K562 (cell line): ENCODE measurements around the gene HDHD3. TPM values are rescaled to one million over a fixed set of nuclear protein-coding genes. Genes with fewer than 3 reads are reported as not detected.

Experiments
- ATF1 ChIP-seq, 2 experiments: fragments of 450-650 bp in 1 of 2; IDR thresholded peaks; 2 replicates each; pipeline ENCODE4 v1.6.1; 2016; ENCODE audit warnings: missing compliant biosample characterization in 1 of 2, missing genetic modification characterization in 1 of 2
- BRCA1 ChIP-seq, 2 experiments: fragments of 450-650 bp in 1 of 2; sonication (generic) in 1 of 2; formaldehyde crosslinking in 1 of 2; IDR thresholded peaks; 2 replicates each; pipeline versions ENCODE4 v1.5.0 to v1.6.1; 2017 to 2020; ENCODE audit warnings: mild to moderate bottlenecking in 1 of 2, missing genetic modification reagents in 1 of 2
- CREB5 ChIP-seq: fragments of 250-450 bp; sonication (Bioruptor Pico); IDR thresholded peaks from 2 replicates; pipeline ENCODE4 v1.5.0; 2020; ENCODE audit warnings: mild to moderate bottlenecking
- FOXM1 ChIP-seq, 2 experiments: fragments of 450-650 bp in 1 of 2; sonication (generic) in 1 of 2; formaldehyde crosslinking in 1 of 2; IDR thresholded peaks; 2 replicates each; pipeline versions ENCODE4 v1.6.1 to v1.9.0; 2017 to 2022; ENCODE audit warnings: low read depth in 2 of 2, mild to moderate bottlenecking in 2 of 2, missing genetic modification reagents in 1 of 2, moderate library complexity in 1 of 2
- HEY1 ChIP-seq: fragments of 250-450 bp; sonication (Bioruptor Pico); IDR thresholded peaks from 2 replicates; pipeline ENCODE4 v1.5.0; 2020; ENCODE audit warnings: mild to moderate bottlenecking, moderate library complexity, borderline replicate concordance
- MTA2 ChIP-seq: fragments of 450-650 bp; IDR thresholded peaks from 2 replicates; pipeline ENCODE4 v1.6.1; 2016; ENCODE audit warnings: low read depth
- NR2C1 ChIP-seq, 2 experiments: fragments of 450-650 bp; IDR thresholded peaks; 2 replicates each; pipeline ENCODE4 v1.6.1; 2017; ENCODE audit warnings: mild to moderate bottlenecking in 2 of 2, antibody characterized with exemption in 1 of 2, inconsistent platforms in 1 of 2, missing compliant biosample characterization in 1 of 2, missing genetic modification characterization in 1 of 2
- POLR2H ChIP-seq: IDR thresholded peaks from 2 replicates; pipeline ENCODE4 v1.6.1; 2016; ENCODE audit warnings: missing genetic modification characterization, low read depth, mild to moderate bottlenecking, control low read depth, missing compliant biosample characterization, moderate library complexity
- RFX7 ChIP-seq: fragments of 250-450 bp; sonication (Bioruptor Pico); IDR thresholded peaks from 2 replicates; pipeline ENCODE4 v1.5.1; 2021; ENCODE audit warnings: mild to moderate bottlenecking
- SAFB2 ChIP-seq: fragments of 200-400 bp; formaldehyde crosslinking; IDR thresholded peaks from 2 replicates; pipeline ENCODE4 v1.6.1; 2018; ENCODE audit warnings: borderline replicate concordance, low read length, low read depth, moderate library complexity; ENCODE audit not compliant: severe bottlenecking
- SRSF1 ChIP-seq: fragments of 200-400 bp; formaldehyde crosslinking; IDR thresholded peaks from 2 replicates; pipeline ENCODE4 v1.6.1; 2017; ENCODE audit warnings: mild to moderate bottlenecking, low read depth, low read length, moderate library complexity
- TOE1 ChIP-seq, 2 experiments: fragments of 450-650 bp in 1 of 2; sonication (generic) in 1 of 2; formaldehyde crosslinking in 1 of 2; IDR thresholded peaks; 2 replicates each; pipeline versions ENCODE4 v1.7.1 to v1.8.0; 2016 to 2022; ENCODE audit warnings: borderline replicate concordance in 2 of 2, mild to moderate bottlenecking in 2 of 2, antibody characterized with exemption in 1 of 2, inconsistent platforms in 1 of 2, low read depth in 1 of 2, missing genetic modification reagents in 1 of 2, moderate library complexity in 1 of 2
- TSHZ1 ChIP-seq: fragments of 250-450 bp; sonication (Bioruptor Pico); IDR thresholded peaks from 2 replicates; pipeline ENCODE4 v1.4.0; 2020; ENCODE audit warnings: mild to moderate bottlenecking, moderate library complexity
- ZFP30 ChIP-seq: fragments of 250-450 bp; sonication (Bioruptor Pico); IDR thresholded peaks from 2 replicates; pipeline ENCODE4 v1.8.0; 2022; ENCODE audit warnings: moderate library complexity, mild to moderate bottlenecking, inconsistent platforms, borderline replicate concordance
- ZNF197 ChIP-seq: fragments of 200-800 bp; sonication (Bioruptor generic); IDR thresholded peaks from 2 replicates; pipeline ENCODE4 v1.6.1; 2016; ENCODE audit warnings: low read depth, missing genetic modification characterization, missing compliant biosample characterization
- ZNF280A ChIP-seq: fragments of 450-650 bp; IDR thresholded peaks from 2 replicates; pipeline ENCODE4 v1.6.1; 2018; ENCODE audit warnings: mild to moderate bottlenecking, low read depth; ENCODE audit not compliant: partially characterized antibody
- ZNF354B ChIP-seq: fragments of 250-450 bp; sonication (Bioruptor Pico); IDR thresholded peaks from 2 replicates; pipeline ENCODE4 v1.4.0; 2020
- ZNF655 ChIP-seq: fragments of 250-450 bp; sonication (Bioruptor Pico); IDR thresholded peaks from 2 replicates; pipeline ENCODE4 v1.5.0; 2021
- ZNF79 ChIP-seq: fragments of 250-450 bp; sonication (Bioruptor Pico); IDR thresholded peaks from 2 replicates; pipeline ENCODE4 v1.4.0; 2020; ENCODE audit warnings: low read depth, mild to moderate bottlenecking, moderate library complexity
- polyA plus RNA-seq, 8 experiments: library from polyadenylated mRNA; depleted of rRNA in 4 of 8; stranded (reverse) in 5 of 8; unstranded in 3 of 8; fragments of >200 nt; fragmentation: Nextera tagmentation in 2 of 8; fragmentation: Illumina TruSeq in 1 of 8; extraction: Ambion mirVana in 2 of 8; extraction: Trizol in 1 of 8; gene quantifications; 2 replicates each; pipeline versions ENCODE4 v1.2.1 to v1.2.3, GENCODE V29; 2011 to 2014; ENCODE audit warnings: inconsistent platforms in 1 of 8, missing spikeins in 1 of 8
- total RNA-seq, 7 experiments: library from RNA; depleted of rRNA in 6 of 7; stranded (reverse); fragments of >200 nt in 6 of 7; fragmentation: Illumina TruSeq in 2 of 7; extraction: Trizol in 2 of 7; gene quantifications; 2 replicates each; pipeline versions ENCODE4 v1.2.1 to v1.2.3, GENCODE V29; 2011 to 2021; ENCODE audit warnings: low replicate concordance in 1 of 7

Gene HDHD3
- total and polyA plus RNA-seq, 9 of the 15 experiments (the other 6 are each of a cell fraction or from before 2014, with no cell fraction given): 1.1 to 19.1 (median 10.9) TPM

- TF ChIP-seq TSHZ1: peak; percentile 92
- TF ChIP-seq FOXM1 (IDR thresholded peaks at IDR 0.05; ENCODE audit: low read depth): no peak
- no peak for TF ChIP-seq FOXM1 (CRISPR knock-in tag; IDR thresholded peaks at IDR 0.05; ENCODE audit: low read depth)
- no peak for TF ChIP-seq POLR2H
- TF ChIP-seq ZNF79: peak; percentile 86
- TF ChIP-seq RFX7 (CRISPR knock-in tag): peak; percentile 90; the same call in 1 of the 2 replicates
- no peak for TF ChIP-seq ZNF280A
- no peak for TF ChIP-seq NR2C1 (IDR thresholded peaks at IDR 0.05)
- TF ChIP-seq NR2C1 (tag; IDR thresholded peaks at IDR 0.05): peak; percentile 88
- no peak for TF ChIP-seq TOE1 (IDR thresholded peaks at IDR 0.05; ENCODE audit: borderline replicate concordance)
- no peak for TF ChIP-seq TOE1 (CRISPR knock-in tag; IDR thresholded peaks at IDR 0.05; ENCODE audit: borderline replicate concordance, low read depth)
- peak; percentile 88 for TF ChIP-seq ZNF197 (CRISPR knock-in tag)
- no peak for TF ChIP-seq ZNF655 (CRISPR knock-in tag)
- no peak for TF ChIP-seq ATF1 (CRISPR knock-in tag; IDR thresholded peaks at IDR 0.05)
- TF ChIP-seq ATF1 (tag; IDR thresholded peaks at IDR 0.05): peak; percentile 23; the same call in 1 of the 2 replicates
- no peak for TF ChIP-seq HEY1
- TF ChIP-seq BRCA1 (IDR thresholded peaks at IDR 0.05): no peak
- TF ChIP-seq BRCA1 (CRISPR knock-in tag; IDR thresholded peaks at IDR 0.05): no peak
- TF ChIP-seq MTA2: no peak
- no peak for TF ChIP-seq ZFP30 (CRISPR knock-in tag)
- no peak for TF ChIP-seq SAFB2
- TF ChIP-seq CREB5 (CRISPR knock-in tag): peak; percentile 89; the same call in 1 of the 2 replicates
- no peak for TF ChIP-seq SRSF1
- peak; percentile 91 for TF ChIP-seq ZNF354B
Measured at GRCh38 chr9:113345671-113346070, 31.1 kb downstream of the HDHD3 start (continued).
